Activated CD4-positive, CD25-positive, alpha-beta regulatory T cell (primary cell): ENCODE data around the gene TIAM2.

ENCODE experiments used
- DNase-seq, 4 experiments: peaks; one replicate each; lab custom pipeline; 2025; lab: John Stamatoyannopoulos, UW

TIAM2 gene

DNA sequence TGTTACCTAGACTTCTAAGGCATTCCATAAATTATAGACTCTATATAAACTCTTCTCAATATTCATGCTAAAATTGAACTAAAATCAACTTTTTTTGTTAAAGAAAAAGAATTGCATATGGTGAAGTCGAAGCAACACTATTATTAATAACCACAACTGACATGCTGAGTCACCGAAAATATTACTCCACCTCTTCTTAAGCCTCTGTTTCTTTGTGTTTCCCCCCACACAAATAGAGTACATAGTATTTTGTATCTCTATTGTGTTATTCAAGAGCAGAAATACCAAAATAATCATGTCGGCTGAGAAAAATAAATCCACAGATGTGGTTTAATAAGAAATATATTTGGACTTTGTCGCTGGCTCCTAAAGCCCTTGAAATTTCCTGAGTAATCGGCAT, 295.4 kb downstream of the TIAM2 start:
- DNase-seq, result no peak

DNA sequence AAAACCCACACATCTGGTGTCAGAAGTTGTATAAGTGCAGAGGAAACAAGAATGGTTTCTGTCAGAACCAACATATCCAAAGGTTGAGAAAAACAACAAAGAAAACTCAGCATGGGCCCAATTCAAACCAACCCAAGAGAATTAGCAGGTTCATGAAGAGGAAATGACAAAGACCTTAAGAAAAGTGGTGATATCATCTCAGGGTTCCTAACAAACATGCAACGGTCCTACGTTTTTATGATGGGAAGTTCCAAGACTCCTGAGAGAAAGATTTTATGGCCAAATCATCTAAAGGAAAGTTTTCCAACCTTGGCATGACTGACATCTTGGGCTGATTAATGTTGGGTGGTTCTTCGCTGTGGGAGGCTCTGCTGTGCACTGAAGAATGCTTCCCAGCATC, 296.2 kb downstream of the TIAM2 start:
- DNase-seq, result no peak

DNA sequence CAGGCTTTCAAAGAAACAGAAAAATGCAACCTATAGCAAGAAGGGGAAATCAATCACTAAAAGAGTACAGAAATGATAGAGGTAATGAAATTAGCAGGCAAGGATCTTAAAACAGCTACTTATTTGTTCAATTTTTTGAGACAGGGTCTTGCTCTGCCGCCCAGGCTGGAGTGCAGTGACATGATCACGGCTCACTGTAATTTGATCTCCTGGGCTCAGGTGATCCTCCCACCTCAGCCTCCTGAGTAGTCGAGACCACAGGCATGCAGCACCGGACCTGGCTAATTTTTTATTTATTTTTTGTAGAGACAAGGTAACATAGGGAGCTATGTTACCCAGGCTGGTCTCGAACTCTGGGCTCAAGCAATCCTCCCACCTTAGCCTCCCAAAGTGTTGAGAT, 297.6 kb downstream of the TIAM2 start:
- no peak for DNase-seq

DNA sequence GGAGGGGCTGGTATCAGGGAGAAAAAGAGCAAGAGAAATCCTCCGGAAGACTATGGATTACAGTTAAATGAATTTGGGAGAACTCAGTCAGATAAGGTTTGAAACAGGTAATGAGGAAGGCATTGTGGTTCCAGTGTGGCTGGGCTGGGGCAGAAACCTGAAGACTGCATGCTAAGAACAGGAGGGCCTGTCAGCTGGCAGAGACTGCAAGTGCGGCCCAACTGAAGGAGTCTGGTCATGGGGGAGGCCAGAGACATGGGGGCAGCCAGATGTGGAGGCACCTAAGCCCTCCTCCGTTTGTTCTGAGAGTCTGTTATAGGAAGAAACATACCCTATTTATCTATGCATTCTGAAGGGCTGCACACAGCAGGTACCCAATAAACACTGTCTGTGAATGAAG, 302.6 kb downstream of the TIAM2 start:
- DNase-seq, result no peak

DNA sequence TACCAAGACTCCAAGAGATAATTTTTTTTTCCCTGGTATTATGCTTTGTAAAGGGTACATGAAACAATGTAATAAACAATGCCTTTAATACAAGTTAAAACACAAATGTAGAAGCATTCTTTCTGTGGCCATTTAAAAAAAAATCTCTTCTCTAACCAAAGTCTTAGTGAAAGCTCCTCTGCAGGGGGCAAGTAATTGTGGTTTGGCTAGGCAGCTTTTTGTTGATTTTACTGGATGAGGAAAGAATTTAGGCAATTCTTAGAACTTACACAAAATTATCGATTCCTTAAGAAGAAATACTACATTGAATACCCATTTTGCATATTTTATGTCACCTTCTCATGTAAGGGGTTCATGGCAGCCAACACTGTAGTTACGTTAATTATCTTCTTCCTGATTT, 306.8 kb downstream of the TIAM2 start:
- no peak for DNase-seq

DNA sequence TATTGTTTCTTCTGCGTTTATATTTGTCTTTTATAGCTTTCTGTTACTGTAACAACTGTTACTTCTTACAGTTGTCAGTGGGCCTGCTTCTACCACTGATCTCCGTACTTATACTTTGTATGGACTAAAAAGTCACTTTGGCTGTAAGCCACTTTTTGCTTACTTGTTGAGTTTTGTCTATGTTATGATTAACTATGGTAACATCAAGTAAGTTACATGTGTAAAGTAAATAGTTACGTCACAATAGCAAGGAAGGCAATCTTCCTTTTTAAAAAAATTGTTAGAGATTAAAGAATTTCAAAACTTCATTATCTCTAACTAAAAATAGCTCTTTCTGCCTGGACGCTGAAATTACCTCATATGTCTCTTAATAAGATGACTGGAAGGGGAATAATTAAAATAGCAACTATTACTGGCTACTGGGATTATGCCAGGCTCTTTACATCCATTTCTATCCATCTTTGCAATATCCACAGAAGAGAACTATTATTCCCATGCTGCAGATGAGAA, 308.3 kb downstream of the TIAM2 start:
- DNase-seq, result no peak

DNA sequence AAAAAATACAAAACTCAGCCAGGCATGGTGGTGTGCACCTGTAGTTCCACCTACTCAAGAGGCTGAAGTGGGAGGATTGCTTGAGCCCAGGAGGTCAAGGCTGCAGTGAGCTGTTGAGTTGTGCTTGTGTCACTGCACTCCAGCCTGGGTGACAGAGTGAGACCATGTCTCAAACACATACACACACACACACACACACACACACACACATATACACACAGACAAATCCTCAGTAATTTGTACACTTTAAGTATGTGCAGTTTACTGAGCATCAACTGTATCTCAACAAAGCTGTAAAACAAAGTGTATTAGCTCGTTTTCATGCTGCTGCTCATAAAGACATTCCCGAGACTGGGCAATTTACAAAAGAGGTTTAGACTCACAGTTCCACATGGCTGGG, 311.8 kb downstream of the TIAM2 start:
- DNase-seq, result no peak
